SK-N-SH (cell line): ENCODE data around the gene LAMC2. TPM values are rescaled to one million over a fixed set of nuclear protein-coding genes. Genes with fewer than 3 reads are reported as not detected.

Source experiments
- CTCF ChIA-PET: fragments of 300-600, 350-600 bp; formaldehyde crosslinking; extraction: SDS; loops from one replicate; lab custom pipeline; 2021; lab: Yijun Ruan, JAX
- POLR2A ChIA-PET: fragments of 350-600 bp; sonication (Branson Sonifier 250); formaldehyde crosslinking; extraction: SDS; loops from one replicate; lab custom pipeline; 2020; ENCODE audit warnings: antibody characterized with exemption, inconsistent platforms; lab: Yijun Ruan, JAX
- DNase-seq: peaks from one replicate; pipeline ENCODE4 v3.0.0; 2012
- H2AFZ ChIP-seq: fragments of 200-600 bp; sonication (generic); 2 replicates; pipeline ENCODE4 v1.8.1; 2016; ENCODE audit warnings: antibody characterized with exemption, mild to moderate bottlenecking, low read depth
- H3F3A ChIP-seq: fragments of 200-600 bp; sonication (generic); replicated peaks from 2 replicates; pipeline ENCODE3; 2016; ENCODE audit warnings: antibody characterized with exemption, mild to moderate bottlenecking; ENCODE audit not compliant: insufficient read depth
- H3K27ac ChIP-seq, 2 experiments: fragments of 200-500 bp in 1 of 2; fragments of 200-600 bp in 1 of 2; sonication (Bioruptor generic) in 1 of 2; sonication (generic), shearing (Covaris generic) in 1 of 2; 2 replicates each; pipeline versions ENCODE4 v1.5.1 to v1.6.1; 2014 to 2016; ENCODE audit warnings: low read depth in 2 of 2, inconsistent platforms in 1 of 2, low read length in 1 of 2, mild to moderate bottlenecking in 1 of 2, mixed read lengths in 1 of 2
- H3K27me3 ChIP-seq: fragments of 200-600 bp; sonication (generic), shearing (Covaris generic); 2 replicates; pipeline ENCODE4 v1.6.1; 2016; ENCODE audit warnings: mixed run types; ENCODE audit not compliant: insufficient read depth
- H3K36me3 ChIP-seq, 2 experiments: fragments of 200-500 bp in 1 of 2; fragments of 200-600 bp in 1 of 2; sonication (Bioruptor generic) in 1 of 2; sonication (generic) in 1 of 2; replicated peaks in 1 of 2; 2 replicates each; pipeline versions ENCODE3 to v1.5.1; 2014 to 2016; ENCODE audit warnings: low read length in 1 of 2, mild to moderate bottlenecking in 1 of 2; ENCODE audit not compliant: insufficient read depth in 2 of 2, control insufficient read depth in 1 of 2
- H3K4me1 ChIP-seq, 2 experiments: fragments of 200-500 bp in 1 of 2; fragments of 200-600 bp in 1 of 2; sonication (Bioruptor generic) in 1 of 2; sonication (generic), shearing (Covaris generic) in 1 of 2; 2 replicates each; pipeline versions ENCODE4 v1.5.1 to v1.6.1; 2014 to 2016; ENCODE audit warnings: low read depth in 1 of 2, low read length in 1 of 2, mixed run types in 1 of 2; ENCODE audit not compliant: insufficient read depth in 2 of 2, control insufficient read depth in 1 of 2
- H3K4me2 ChIP-seq: fragments of 200-600 bp; sonication (generic), shearing (Covaris generic); 2 replicates; pipeline ENCODE4 v1.6.1; 2017; ENCODE audit warnings: mixed run types
- H3K4me3 ChIP-seq, 2 experiments: fragments of 200-500 bp in 1 of 2; fragments of 200-600 bp in 1 of 2; sonication (Bioruptor generic) in 1 of 2; sonication (generic), shearing (Covaris generic) in 1 of 2; 2 replicates each; pipeline versions ENCODE4 v1.5.1 to v1.8.1; 2014 to 2016; ENCODE audit warnings: low read depth in 2 of 2, inconsistent platforms in 1 of 2, low read length in 1 of 2, mild to moderate bottlenecking in 1 of 2, mixed read lengths in 1 of 2, moderate library complexity in 1 of 2
- H3K79me2 ChIP-seq: fragments of 200-600 bp; sonication (generic); 2 replicates; pipeline ENCODE4 v1.8.1; 2017; ENCODE audit warnings: mild to moderate bottlenecking; ENCODE audit not compliant: insufficient read depth
- H3K9ac ChIP-seq: fragments of 200-600 bp; sonication (generic); 2 replicates; pipeline ENCODE4 v1.6.1; 2017; ENCODE audit warnings: mixed run types
- H3K9me2 ChIP-seq: fragments of 200-600 bp; sonication (generic); 2 replicates; pipeline ENCODE4 v1.6.1; 2017; ENCODE audit warnings: mixed run types
- H3K9me3 ChIP-seq: fragments of 200-600 bp; sonication (generic); 2 replicates; pipeline ENCODE4 v1.6.1; 2017; ENCODE audit warnings: mixed run types, mild to moderate bottlenecking, moderate library complexity
- H4K20me1 ChIP-seq: fragments of 200-600 bp; sonication (generic); 2 replicates; pipeline ENCODE4 v1.6.1; 2017; ENCODE audit warnings: mild to moderate bottlenecking, mixed run types; ENCODE audit not compliant: insufficient read depth
- CHD2 ChIP-seq: fragments of 150-350 bp; IDR thresholded peaks from 2 replicates; pipeline ENCODE4 v1.6.1; 2018; ENCODE audit warnings: low read length; ENCODE audit not compliant: partially characterized antibody
- CTCF ChIP-seq: fragments of 200-600 bp; sonication (generic); IDR thresholded peaks from 2 replicates; pipeline ENCODE4 v1.6.1; 2017; ENCODE audit warnings: antibody characterized with exemption, mild to moderate bottlenecking, moderate library complexity
- EZH2phosphoT487 ChIP-seq: fragments of 200-600 bp; sonication (generic); IDR thresholded peaks from 2 replicates; pipeline ENCODE4 v1.6.1; 2017; ENCODE audit warnings: low read depth, mixed run types, mild to moderate bottlenecking, antibody characterized with exemption, moderate library complexity, borderline replicate concordance
- FOSL2 ChIP-seq: IDR thresholded peaks from 2 replicates; pipeline ENCODE4 v1.4.0; 2012; ENCODE audit warnings: low read depth, mild to moderate bottlenecking, moderate library complexity, borderline replicate concordance
- FOXJ3 ChIP-seq: sonication (generic); formaldehyde crosslinking; IDR thresholded peaks from 2 replicates; pipeline ENCODE4 v1.5.1; 2020; ENCODE audit warnings: mild to moderate bottlenecking, missing genetic modification reagents
- GABPA ChIP-seq: IDR thresholded peaks from 2 replicates; pipeline ENCODE4 v1.4.0; 2012; ENCODE audit warnings: low read depth, mild to moderate bottlenecking
- GATA2 ChIP-seq: sonication (generic); formaldehyde crosslinking; IDR thresholded peaks from 2 replicates; pipeline ENCODE4 v1.5.0; 2020; ENCODE audit warnings: mild to moderate bottlenecking, missing genetic modification reagents
- JUND ChIP-seq: IDR thresholded peaks from 2 replicates; pipeline ENCODE4 v1.4.0; 2012
- MAX ChIP-seq: IDR thresholded peaks from 2 replicates; pipeline ENCODE4 v1.4.0; 2012; ENCODE audit warnings: low read depth
- MXI1 ChIP-seq: IDR thresholded peaks from 2 replicates; pipeline ENCODE4 v1.6.1; 2012; ENCODE audit warnings: mild to moderate bottlenecking, low read depth, low read length, improper control_type of control experiment
- NFIC ChIP-seq: IDR thresholded peaks from 2 replicates; pipeline ENCODE4 v1.4.0; 2012; ENCODE audit warnings: borderline replicate concordance
- NRF1 ChIP-seq: IDR thresholded peaks from 2 replicates; pipeline ENCODE4 v1.6.1; 2012; ENCODE audit warnings: low read depth, mild to moderate bottlenecking, low read length
- PBX3 ChIP-seq: IDR thresholded peaks from 2 replicates; pipeline ENCODE4; 2012
- POLR2AphosphoS5 ChIP-seq: IDR thresholded peaks from 2 replicates; pipeline ENCODE4 v1.6.1; 2012; ENCODE audit warnings: low read depth, low read length
- RAD21 ChIP-seq: IDR thresholded peaks from 2 replicates; pipeline ENCODE4 v1.6.1; 2012; ENCODE audit warnings: mild to moderate bottlenecking, low read length
- REST ChIP-seq: IDR thresholded peaks from 2 replicates; pipeline ENCODE4 v1.6.1; 2012; ENCODE audit warnings: mild to moderate bottlenecking, low read depth, low read length, moderate library complexity
- RFX5 ChIP-seq: IDR thresholded peaks from 2 replicates; pipeline ENCODE4 v1.6.1; 2012; ENCODE audit warnings: mild to moderate bottlenecking, improper control_type of control experiment, low read length
- RXRA ChIP-seq: IDR thresholded peaks from 2 replicates; pipeline ENCODE4 v1.4.0; 2012; ENCODE audit warnings: low read depth, mild to moderate bottlenecking, borderline replicate concordance
- SIN3A ChIP-seq: IDR thresholded peaks from 2 replicates; pipeline ENCODE4 v1.6.1; 2012; ENCODE audit warnings: low read depth, mild to moderate bottlenecking, low read length, moderate library complexity, borderline replicate concordance
- TAF1 ChIP-seq: IDR thresholded peaks from 2 replicates; pipeline ENCODE4 v1.6.1; 2012; ENCODE audit warnings: low read depth, mild to moderate bottlenecking, low read length, moderate library complexity, borderline replicate concordance
- TCF12 ChIP-seq: IDR thresholded peaks from 2 replicates; pipeline ENCODE4 v1.4.0; 2012
- WGBS: methylation state at CpG from one replicate; pipeline ENCODE4 v1.1.6; 2017; ENCODE audit warnings: low lambda C conversion rate; 5-methylcytosine and 5-hydroxymethylcytosine counted together
- polyA plus RNA-seq, 3 experiments: library from polyadenylated mRNA; depleted of rRNA; stranded (reverse); fragments of >200 nt; gene quantifications; 2 replicates each; pipeline ENCODE4 v1.2.3, GENCODE V29; 2012

Gene LAMC2
- polyA plus RNA-seq, 1 of the 3 experiments (the other 2 are of a cell fraction): 0.15 TPM

- no peaks in the 10 kb centered on the region for H3K79me2 ChIP-seq
- no peak overlapping the region for H3K27ac ChIP-seq
- WGBS: 90% methylated on average over 7 of the region's 9 CpGs
- no peaks in the 10 kb centered on the region for H3K27me3 ChIP-seq
- CTCF ChIA-PET: interaction anchor here (2.3 kb wide), 1 partner anchor 27 kb away, joined by 7 read pairs; no protein-coding TSS in a partner anchor
- H3K36me3 ChIP-seq: no peaks in the 10 kb centered on the region
- 0 out of 4 replicates have a peak, but pooled peaks cover 0 to under 1% of the 10 kb centered on the region in 2 experiments for H3K4me1 ChIP-seq
- no peak for TF ChIP-seq NRF1
- no peak for TF ChIP-seq FOXJ3 (CRISPR knock-in tag)
- TF ChIP-seq RXRA: no peak
- TF ChIP-seq JUND: no peak
- TF ChIP-seq NFIC: no peak
- no peak for TF ChIP-seq MAX
- TF ChIP-seq TAF1: no peak
- TF ChIP-seq PBX3: no peak
- no peak for TF ChIP-seq RAD21
- TF ChIP-seq FOSL2: no peak
- TF ChIP-seq GATA2 (CRISPR knock-in tag): no peak
- no peak for TF ChIP-seq POLR2AphosphoS5
- TF ChIP-seq CHD2: no peak
- TF ChIP-seq GABPA: no peak
- no peak for TF ChIP-seq MXI1
- no peak for TF ChIP-seq EZH2phosphoT487
- TF ChIP-seq, all 33 proteins: peak for 0
- Histone ChIP-seq H3F3A (no peaks in the 10 kb centered on the region), H2AFZ (no peak overlapping the region), H4K20me1 (no peaks in the 10 kb centered on the region), H3K9me3 (no peaks in the 10 kb centered on the region), H3K9me2 (no peaks in the 10 kb centered on the region), H3K4me2 (no peak overlapping the region), H3K4me3 (no peak overlapping the region), H3K9ac (no peak overlapping the region)
- POLR2A ChIA-PET: no interaction called here
- DNase-seq: no peak
Observed at GRCh38 chr1:183200451-183200850, 14.4 kb downstream of the LAMC2 start.

- Histone ChIP-seq H3K79me2 (no peaks in the 10 kb centered on the region), H3K36me3 (no peaks in the 10 kb centered on the region), H3K9me2 (no peaks in the 10 kb centered on the region), H3K27me3 (no peaks in the 10 kb centered on the region), H3K9me3 (no peaks in the 10 kb centered on the region), H3K4me3 (no peak overlapping the region), H3K9ac (no peak overlapping the region), H3K27ac (no peak overlapping the region), H3K4me1 (no peaks in the 10 kb centered on the region), H2AFZ (no peak overlapping the region), H3K4me2 (no peak overlapping the region), H4K20me1 (no peaks in the 10 kb centered on the region), H3F3A (no peaks in the 10 kb centered on the region)
- 75% methylated on average over 3 of the region's 3 CpGs for WGBS
- TF ChIP-seq NFIC (no peak), FOSL2 (no peak), JUND (no peak), RAD21 (no peak), SIN3A (no peak), CTCF (no peak), REST (no peak), TCF12 (no peak), GABPA (no peak), RFX5 (no peak), CHD2 (no peak)
- DNase-seq: no peak
- CTCF ChIA-PET: interaction anchor here (1.0 to 1.2 kb wide), 2 partner anchors 10 to 164 kb away, joined by 3 to 4 read pairs; no protein-coding TSS in a partner anchor
- POLR2A ChIA-PET: no interaction called here
Observed at GRCh38 chr1:183203094-183203493, 17.0 kb downstream of the LAMC2 start.
